Endothelial cell of umbilical vein (primary cell): ENCODE data around the gene ZYX. TPM values are rescaled to one million over a fixed set of nuclear protein-coding genes. Genes with fewer than 3 reads are reported as not detected.
"Not testable (repeated sequence)": the region's sequence is repeated elsewhere in the genome, so short reads cannot be mapped to it uniquely, and the experiment has no call there.

Experiments used
- BruUV-seq: library from RNA; stranded (reverse); fragments of 400-500 nt; replicated peaks from 2 replicates; lab custom pipeline; 2021; lab: Mats Ljungman, UMichigan
- CTCF ChIA-PET: fragments of 300-600, 350-600 bp; sonication (Branson Sonifier 250); formaldehyde crosslinking; loops from one replicate; lab custom pipeline; 2021; ENCODE audit warnings: antibody characterized with exemption, inconsistent platforms; lab: Charles Lee
- POLR2A ChIA-PET: fragments of 300-600, 350-600 bp; sonication (Branson Sonifier 250); formaldehyde crosslinking; loops from one replicate; lab custom pipeline; 2021; ENCODE audit warnings: antibody characterized with exemption, inconsistent platforms; lab: Charles Lee
- DNase-seq: peaks from one replicate; pipeline ENCODE4 v3.0.0-alpha.2; 2011; ENCODE audit warnings: low read depth, low spot score
- FAIRE-seq: peaks from 2 replicates; lab custom pipeline; 2011; peaks lifted over from hg19 to GRCh38; lab: Jason Lieb, UNC
- H2AFZ ChIP-seq: 2 replicates; pipeline ENCODE4 v1.6.0; 2012; ENCODE audit warnings: low read depth, low read length, control low read depth, inconsistent platforms
- H3K27ac ChIP-seq: 2 replicates; pipeline ENCODE4 v1.5.1; 2011; ENCODE audit warnings: low read depth, mild to moderate bottlenecking, control low read depth, low read length, moderate library complexity; ENCODE audit not compliant: insufficient read depth
- H3K27me3 ChIP-seq, 2 experiments: 2 replicates each; pipeline versions ENCODE4 v1.6.0 to v1.6.1; 2011; ENCODE audit warnings: low read length in 2 of 2, mixed read lengths in 1 of 2; ENCODE audit not compliant: control insufficient read depth in 2 of 2, insufficient read depth in 2 of 2
- H3K36me3 ChIP-seq, 2 experiments: 2 replicates in 1 of 2; 3 replicates in 1 of 2; pipeline ENCODE4 v1.5.1; 2011; ENCODE audit warnings: low read length in 2 of 2, mild to moderate bottlenecking in 1 of 2, moderate library complexity in 1 of 2; ENCODE audit not compliant: control insufficient read depth in 2 of 2, insufficient read depth in 2 of 2; ENCODE audit errors: extremely low read depth in 1 of 2
- H3K4me1 ChIP-seq: 3 replicates; pipeline ENCODE4 v1.5.1; 2011; ENCODE audit warnings: mild to moderate bottlenecking, low read length; ENCODE audit not compliant: control insufficient read depth, insufficient read depth; ENCODE audit errors: extremely low read depth
- H3K4me2 ChIP-seq: 2 replicates; pipeline ENCODE4 v1.6.1; 2011; ENCODE audit warnings: low read length, control low read depth, mixed read lengths; ENCODE audit not compliant: insufficient read depth
- H3K4me3 ChIP-seq, 3 experiments: fragments of 200-600 bp in 1 of 3; sonication (generic), shearing (Covaris generic) in 1 of 3; replicated peaks in 1 of 3; 2 replicates each; pipeline ENCODE4 v1.5.1; 2011 to 2016; ENCODE audit warnings: control low read depth in 3 of 3, low read length in 3 of 3, mild to moderate bottlenecking in 2 of 3, inconsistent platforms in 1 of 3, low read depth in 1 of 3, moderate library complexity in 1 of 3; ENCODE audit not compliant: insufficient read depth in 1 of 3
- H3K79me2 ChIP-seq: 2 replicates; pipeline ENCODE4 v1.6.0; 2012; ENCODE audit warnings: low read length, inconsistent platforms; ENCODE audit not compliant: control insufficient read depth, insufficient read depth
- H3K9ac ChIP-seq: replicated peaks from 2 replicates; pipeline ENCODE3; 2011; ENCODE audit warnings: low read length, control low read depth; ENCODE audit not compliant: insufficient read depth; ENCODE audit errors: extremely low read depth
- H3K9me1 ChIP-seq: replicated peaks from 3 replicates; pipeline ENCODE4 v1.6.0; 2011; ENCODE audit warnings: mild to moderate bottlenecking, low read length; ENCODE audit not compliant: control insufficient read depth, insufficient read depth; ENCODE audit errors: extremely low read depth
- H3K9me3 ChIP-seq: replicated peaks from 2 replicates; pipeline ENCODE4 v1.5.1; 2012; ENCODE audit warnings: low read length, inconsistent platforms; ENCODE audit not compliant: control insufficient read depth, insufficient read depth
- H4K20me1 ChIP-seq: replicated peaks from 2 replicates; pipeline ENCODE3; 2011; ENCODE audit warnings: mild to moderate bottlenecking, low read length; ENCODE audit not compliant: control insufficient read depth, insufficient read depth; ENCODE audit errors: extremely low read depth
- CTCF ChIP-seq, 2 donors: IDR thresholded peaks; 1 replicate in 1 of 2; 2 replicates in 1 of 2; pipeline ENCODE4 v1.5.1; 2011; ENCODE audit warnings: low read length in 2 of 2, mild to moderate bottlenecking in 2 of 2, moderate library complexity in 2 of 2, control low read depth in 1 of 2, inconsistent platforms in 1 of 2, low read depth in 1 of 2; ENCODE audit not compliant: insufficient read depth in 1 of 2; ENCODE audit errors: extremely low read depth in 1 of 2
- EZH2 ChIP-seq: IDR thresholded peaks from 2 replicates; pipeline ENCODE4 v1.6.1; 2012; ENCODE audit warnings: borderline replicate concordance, low read depth, mild to moderate bottlenecking, moderate library complexity, low read length, inconsistent platforms; ENCODE audit not compliant: severe bottlenecking
- FOS ChIP-seq: IDR thresholded peaks from 2 replicates; pipeline ENCODE4 v1.6.1; 2011; ENCODE audit warnings: mild to moderate bottlenecking, low read length, moderate library complexity, borderline replicate concordance; ENCODE audit not compliant: insufficient read depth
- GATA2 ChIP-seq: IDR thresholded peaks from 2 replicates; pipeline ENCODE4 v1.7.0; 2011; ENCODE audit warnings: low read depth, mild to moderate bottlenecking, moderate library complexity, mixed read lengths, low read length; ENCODE audit not compliant: insufficient read length, insufficient read depth
- MAX ChIP-seq: IDR thresholded peaks from 2 replicates; pipeline ENCODE4 v1.6.1; 2011; ENCODE audit not compliant: insufficient read depth, insufficient read length
- POLR2A ChIP-seq: IDR thresholded peaks from 2 replicates; pipeline ENCODE4 v1.6.1; 2012; ENCODE audit warnings: low read depth, mild to moderate bottlenecking, control low read depth, low read length
- POLR2AphosphoS5 ChIP-seq: IDR thresholded peaks from 2 replicates; pipeline ENCODE4 v1.6.1; 2012; ENCODE audit warnings: low read depth, mild to moderate bottlenecking, control low read depth, low read length, moderate library complexity; ENCODE audit not compliant: insufficient read depth
- dilution Hi-C: fragments of 300-500 bp; cut with MboI; formaldehyde crosslinking; loops from one replicate; pipeline ENCODE4 v1.15.0; 2019; ENCODE audit warnings: low sequenced_read_pairs; ENCODE audit not compliant: extremely low pct_ligation_motif_present
- intact Hi-C: fragments of 100-400 bp; cut with micrococcal nuclease; formaldehyde crosslinking; loops from one replicate; pipeline ENCODE4 v1.10.0; 2022
- polyA plus RNA-seq, 4 experiments: library from polyadenylated mRNA; depleted of rRNA in 3 of 4; stranded (reverse) in 3 of 4; unstranded in 1 of 4; fragments of >200 nt; gene quantifications; 2 replicates each; pipeline versions ENCODE4 v1.2.1 to v1.2.3, GENCODE V29; 2011 to 2012; ENCODE audit warnings: missing spikeins in 1 of 4
- total RNA-seq: library from RNA; stranded (reverse); gene quantifications from 2 replicates; pipeline ENCODE4 v1.2.3, GENCODE V29; 2021

Gene ZYX
- total and polyA plus RNA-seq, 2 donors (not counting 3 experiments of a cell fraction or from before 2014, with no cell fraction given) = 196 to 545 TPM

GRCh38 chr7:143419880-143420279 is 38.7 kb downstream of the ZYX start:
- TF ChIP-seq CTCF (IDR thresholded peaks at IDR 0.05; ENCODE audit: extremely low read depth in 1 of 2, insufficient read depth in 1 of 2, low read depth in 1 of 2, low read length in 2 of 2) (no peak), FOS (no peak), POLR2A (no peak), POLR2AphosphoS5 (no peak), GATA2 (no peak), MAX (no peak), EZH2 (no peak)
- dilution Hi-C loops (no loop called here), intact Hi-C loops (no loop called here)
- Histone ChIP-seq H4K20me1 (no peaks in the 10 kb centered on the region), H2AFZ (no peak overlapping the region), H3K4me1 (peaks cover 9% of the 10 kb centered on the region), H3K9me3 (no peaks in the 10 kb centered on the region), H3K4me2 (no peak overlapping the region), H3K27me3 (no peaks in the 10 kb centered on the region), H3K9me1 (no peaks in the 10 kb centered on the region), H3K36me3 (no peaks in the 10 kb centered on the region), H3K79me2 (no peaks in the 10 kb centered on the region), H3K4me3 (no peak overlapping the region), H3K9ac (no peak overlapping the region), H3K27ac (no peak overlapping the region)
- no TSS peak for BruUV-seq
- FAIRE-seq (no peak), DNase-seq (no peak)
- CTCF ChIA-PET = no interaction called here
- POLR2A ChIA-PET = no interaction called here

DNA sequence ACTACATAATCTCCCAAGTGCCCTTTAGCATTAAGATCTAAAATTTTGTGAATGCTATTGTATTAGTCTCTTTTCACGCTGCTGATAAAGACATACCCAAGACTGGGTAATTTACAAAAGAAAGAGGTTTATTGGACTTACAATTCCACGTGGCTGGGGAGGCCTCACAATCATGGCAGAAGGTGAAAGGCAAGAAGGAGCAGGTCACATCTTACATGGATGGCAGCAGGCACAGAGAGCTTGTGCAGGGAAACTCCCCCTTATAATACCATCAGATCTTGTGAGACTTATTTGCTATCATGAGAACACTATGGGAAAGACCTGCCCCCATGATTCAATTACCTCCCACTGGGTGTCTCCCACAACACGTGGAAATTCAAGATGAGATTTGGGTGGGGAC is 39.5 kb downstream of the ZYX start:
- intact Hi-C loops, H3K79me2 ChIP-seq, dilution Hi-C loops, H3K36me3 ChIP-seq, POLR2A ChIA-PET, FAIRE-seq, H3K9ac ChIP-seq, DNase-seq, H2AFZ ChIP-seq, H3K9me3 ChIP-seq, H3K4me2 ChIP-seq, H3K4me3 ChIP-seq, H3K4me1 ChIP-seq, H4K20me1 ChIP-seq, CTCF ChIA-PET, H3K27ac ChIP-seq, H3K27me3 ChIP-seq, H3K9me1 ChIP-seq, BruUV-seq: not testable (repeated sequence)
